Hepatocyte (in vitro differentiated cells): Measurements from ENCODE around the gene FSCN2. TPM values are rescaled to one million over a fixed set of nuclear protein-coding genes. Genes with fewer than 3 reads are reported as not detected.

Source experiments
- DNase-seq: peaks from one replicate; pipeline ENCODE4 v3.0.0-alpha.2; 2016; ENCODE audit warnings: low spot score
- H2AFZ ChIP-seq: fragments of 200-600 bp; sonication (generic); 2 replicates; pipeline ENCODE4 v1.6.0; 2016; ENCODE audit warnings: antibody characterized with exemption, mild to moderate bottlenecking
- H3K27ac ChIP-seq: fragments of 200-600 bp; sonication (generic); 2 replicates; pipeline ENCODE4 v1.5.1; 2016; ENCODE audit warnings: mild to moderate bottlenecking
- H3K27me3 ChIP-seq: fragments of 200-600 bp; sonication (generic); 2 replicates; pipeline ENCODE4 v1.6.1; 2016
- H3K36me3 ChIP-seq: fragments of 200-600 bp; sonication (generic); replicated peaks from 2 replicates; pipeline ENCODE4 v1.5.1; 2016; ENCODE audit warnings: low read depth; ENCODE audit not compliant: insufficient read depth
- H3K4me1 ChIP-seq: fragments of 200-600 bp; sonication (generic); 2 replicates; pipeline ENCODE4 v1.5.1; 2016; ENCODE audit warnings: mild to moderate bottlenecking, moderate library complexity; ENCODE audit not compliant: insufficient read depth
- H3K4me2 ChIP-seq: fragments of 200-600 bp; sonication (generic); 2 replicates; pipeline ENCODE4 v1.6.0; 2016
- H3K4me3 ChIP-seq: fragments of 200-600 bp; sonication (generic); 2 replicates; pipeline ENCODE4 v1.5.1; 2016; ENCODE audit warnings: mild to moderate bottlenecking
- H3K79me2 ChIP-seq: fragments of 200-600 bp; sonication (generic); 2 replicates; pipeline ENCODE4 v1.6.0; 2017; ENCODE audit warnings: mild to moderate bottlenecking
- H3K9me2 ChIP-seq: fragments of 200-600 bp; sonication (generic); replicated peaks from 2 replicates; pipeline ENCODE4 v1.6.0; 2017; ENCODE audit warnings: mild to moderate bottlenecking; ENCODE audit not compliant: insufficient read depth
- H3K9me3 ChIP-seq: fragments of 200-600 bp; sonication (generic); 2 replicates; pipeline ENCODE4 v1.5.1; 2016; ENCODE audit warnings: low read depth, mild to moderate bottlenecking
- H4K20me1 ChIP-seq: fragments of 200-600 bp; sonication (generic); 2 replicates; pipeline ENCODE4 v1.6.0; 2016; ENCODE audit warnings: mild to moderate bottlenecking; ENCODE audit not compliant: insufficient read depth, poor library complexity, severe bottlenecking
- CTCF ChIP-seq: fragments of 200-600 bp; sonication (generic); IDR thresholded peaks from 2 replicates; pipeline ENCODE4 v1.5.1; 2016; ENCODE audit warnings: antibody characterized with exemption, mild to moderate bottlenecking; ENCODE audit not compliant: poor library complexity
- EZH2 ChIP-seq: fragments of 200-600 bp; sonication (generic); IDR thresholded peaks from 2 replicates; pipeline ENCODE4 v1.6.1; 2016; ENCODE audit warnings: antibody characterized with exemption, mild to moderate bottlenecking, borderline replicate concordance
- EZH2phosphoT487 ChIP-seq: fragments of 200-600 bp; sonication (generic); IDR thresholded peaks from one replicate; pipeline ENCODE4 v1.6.1; 2018; ENCODE audit warnings: antibody characterized with exemption, mild to moderate bottlenecking, low read depth, moderate library complexity; ENCODE audit not compliant: unreplicated experiment, severe bottlenecking
- WGBS: methylation state at CpG from one replicate; pipeline ENCODE4 v1.1.6; 2016; ENCODE audit warnings: low lambda C conversion rate; ENCODE audit errors: missing lambda C conversion rate; 5-methylcytosine and 5-hydroxymethylcytosine counted together
- polyA plus RNA-seq: library from polyadenylated mRNA; unstranded; fragments of >200 nt; fragmentation: Nextera tagmentation; extraction: Ambion mirVana; gene quantifications from 2 replicates; pipeline ENCODE4 v1.2.1, GENCODE V29; 2016
- total RNA-seq: library from RNA; depleted of rRNA; stranded (reverse); fragments of >200 nt; gene quantifications from 2 replicates; pipeline ENCODE4 v1.2.3, GENCODE V29; 2014

FSCN2 gene
- total and polyA plus RNA-seq, 2 experiments from 2014 or later, result 0.40 to 3.7 TPM

- Histone ChIP-seq H3K79me2 (peaks cover 2% of the 10 kb centered on the region), H2AFZ (no peak overlapping the region), H3K4me3 (no peak overlapping the region), H3K27me3 (no peaks in the 10 kb centered on the region), H3K9me2 (no peaks in the 10 kb centered on the region), H4K20me1 (no peaks in the 10 kb centered on the region), H3K9me3 (no peaks in the 10 kb centered on the region), H3K36me3 (no peaks in the 10 kb centered on the region), H3K27ac (no peak overlapping the region), H3K4me1 (peaks cover 23% of the 10 kb centered on the region), H3K4me2 (no peak overlapping the region)
- no peak for DNase-seq
- TF ChIP-seq CTCF (no peak), EZH2 (no peak), EZH2phosphoT487 (no peak)
- 85% methylated on average over 15 of the region's 16 CpGs for WGBS
Observed at GRCh38 chr17:81493198-81494038, 34.8 kb upstream of the FSCN2 start.

- Histone ChIP-seq H3K4me2 (no peak overlapping the region), H3K36me3 (no peaks in the 10 kb centered on the region), H2AFZ (no peak overlapping the region), H3K27me3 (no peaks in the 10 kb centered on the region), H3K9me2 (no peaks in the 10 kb centered on the region), H3K4me3 (no peak overlapping the region), H3K4me1 (peaks cover 14% of the 10 kb centered on the region), H4K20me1 (no peaks in the 10 kb centered on the region), H3K9me3 (no peaks in the 10 kb centered on the region), H3K79me2 (no peaks in the 10 kb centered on the region), H3K27ac (no peak overlapping the region)
- WGBS, result 70% methylated on average over 8 of the region's 8 CpGs
- TF ChIP-seq EZH2phosphoT487, result no peak
- TF ChIP-seq CTCF, result no peak
- TF ChIP-seq EZH2, result no peak
- DNase-seq, result no peak
Observed at GRCh38 chr17:81494626-81495377, 33.4 kb upstream of the FSCN2 start.

- H3K4me1 ChIP-seq, result no peaks in the 10 kb centered on the region
- no peaks in the 10 kb centered on the region for H3K27me3 ChIP-seq
- H3K4me3 ChIP-seq, result no peak overlapping the region
- H4K20me1 ChIP-seq, result no peaks in the 10 kb centered on the region
- H3K9me3 ChIP-seq, result no peaks in the 10 kb centered on the region
- WGBS, result 96% methylated on average over 31 of the region's 64 CpGs
- TF ChIP-seq CTCF, result no peak
- no peak for TF ChIP-seq EZH2phosphoT487
- TF ChIP-seq EZH2, result no peak
- no peak for DNase-seq
- no peaks in the 10 kb centered on the region for H3K79me2 ChIP-seq
- H2AFZ ChIP-seq, result no peak overlapping the region
- H3K9me2 ChIP-seq, result no peaks in the 10 kb centered on the region
- no peak overlapping the region for H3K27ac ChIP-seq
- H3K4me2 ChIP-seq, result no peak overlapping the region
- H3K36me3 ChIP-seq, result no peaks in the 10 kb centered on the region
Observed at GRCh38 chr17:81498953-81499600, 29.1 kb upstream of the FSCN2 start.
